Fibroblast of skin of scalp (primary cell): ENCODE results near the gene HIBCH.
"Not testable (repeated sequence)": the region's sequence is repeated elsewhere in the genome, so short reads cannot be mapped to it uniquely, and the experiment has no call there.

Experiments
- DNase-seq: peaks from one replicate; pipeline ENCODE4 v3.0.0-alpha.2; 2013

The HIBCH gene

GRCh38 chr2:190223989-190224388 lies 95.6 kb downstream of the HIBCH start:
- not testable (repeated sequence) for DNase-seq

- not testable (repeated sequence) for DNase-seq
Measured at GRCh38 chr2:190222745-190223144, 96.9 kb downstream of the HIBCH start.

- no peak for DNase-seq
Measured at GRCh38 chr2:190221429-190221828, 98.2 kb downstream of the HIBCH start.

GRCh38 chr2:190219186-190219585 lies 100.4 kb downstream of the HIBCH start:
- DNase-seq = no peak

- no peak for DNase-seq
Measured at GRCh38 chr2:190217616-190218015, 102.0 kb downstream of the HIBCH start.

GRCh38 chr2:190216829-190217228 lies 102.8 kb downstream of the HIBCH start:
- peak; percentile 12 for DNase-seq

- no peak for DNase-seq
Measured at GRCh38 chr2:190215620-190216019, 104.0 kb downstream of the HIBCH start.

- DNase-seq = peak; percentile 6
Measured at GRCh38 chr2:190214426-190215194, 105.0 kb downstream of the HIBCH start.

- no peak for DNase-seq
Measured at GRCh38 chr2:190213441-190214335, 105.9 kb downstream of the HIBCH start.

- DNase-seq = peak; percentile 15
Measured at GRCh38 chr2:190210471-190210870, 109.2 kb downstream of the HIBCH start.

- DNase-seq = no peak
Measured at GRCh38 chr2:190209559-190209958, 110.1 kb downstream of the HIBCH start.

GRCh38 chr2:190207930-190208329 lies 111.7 kb downstream of the HIBCH start:
- DNase-seq = no peak

GRCh38 chr2:190205657-190206056 lies 114.0 kb downstream of the HIBCH start:
- peak; percentile 58 for DNase-seq

GRCh38 chr2:190202604-190203003 lies 117.0 kb downstream of the HIBCH start:
- DNase-seq = no peak

- no peak for DNase-seq
Measured at GRCh38 chr2:190202018-190202417, 117.6 kb downstream of the HIBCH start.

- no peak for DNase-seq
Measured at GRCh38 chr2:190200603-190201002, 119.0 kb downstream of the HIBCH start.

GRCh38 chr2:190199530-190199929 lies 120.1 kb downstream of the HIBCH start:
- DNase-seq = no peak

GRCh38 chr2:190199109-190199508 lies 120.5 kb downstream of the HIBCH start:
- no peak for DNase-seq

- DNase-seq = no peak
Measured at GRCh38 chr2:190197143-190197720, 122.4 kb downstream of the HIBCH start.

GRCh38 chr2:190190507-190191162 lies 129.0 kb downstream of the HIBCH start:
- DNase-seq = peak; percentile 62

- no peak for DNase-seq
Measured at GRCh38 chr2:190188289-190188688, 131.3 kb downstream of the HIBCH start.

- DNase-seq = no peak
Measured at GRCh38 chr2:190186238-190186637, 133.4 kb downstream of the HIBCH start.

GRCh38 chr2:190185380-190185779 lies 134.2 kb downstream of the HIBCH start:
- DNase-seq = no peak
